RWPE1 (cell line): Measurements from ENCODE around the gene DISC1.

Source experiments
- CTCF ChIA-PET: fragments of 350-600 bp; sonication (Branson Sonifier 250); formaldehyde crosslinking; extraction: SDS; loops from one replicate; lab custom pipeline; 2021; lab: Yijun Ruan, JAX
- POLR2A ChIA-PET: fragments of 400-600 bp; formaldehyde crosslinking; extraction: SDS; loops from one replicate; lab custom pipeline; 2020; ENCODE audit warnings: antibody characterized with exemption; ENCODE audit not compliant: low non-redundant PET; lab: Yijun Ruan, JAX
- DNase-seq: peaks from one replicate; pipeline ENCODE4 v3.0.0; 2012; ENCODE audit warnings: low spot score
- H3K27ac ChIP-seq: fragments of 450-650 bp; 2 replicates; pipeline ENCODE4 v1.5.1; 2017
- CTCF ChIP-seq: fragments of 450-650 bp; conservative IDR thresholded peaks from 2 replicates; pipeline ENCODE4 v1.5.1; 2017; ENCODE audit warnings: low read depth, mild to moderate bottlenecking

DISC1 gene

GRCh38 chr1:232057896-232058274 is 431.3 kb downstream of the DISC1 start:
- DNase-seq: no peak
- H3K27ac ChIP-seq: no peak overlapping the region
- ChIA-PET POLR2A (no interaction called here), CTCF (interaction anchor here (0.9 to 1.9 kb wide), 2 partner anchors 11 to 125 kb away, joined by 3 to 5 read pairs; no protein-coding TSS in a partner anchor)
- TF ChIP-seq CTCF: no peak

GRCh38 chr1:232059726-232060374 is 433.3 kb downstream of the DISC1 start:
- no peak for DNase-seq
- ChIA-PET POLR2A (no interaction called here), CTCF (interaction anchor here (0.6 to 1.9 kb wide), 2 partner anchors 13 to 206 kb away, joined by 3 to 5 read pairs; no protein-coding TSS in a partner anchor)
- no peak for TF ChIP-seq CTCF
- no peak overlapping the region for H3K27ac ChIP-seq

- CTCF ChIA-PET: no interaction called here
- POLR2A ChIA-PET: no interaction called here
- DNase-seq: no peak
- TF ChIP-seq CTCF: no peak
- H3K27ac ChIP-seq: no peak overlapping the region
Observed at GRCh38 chr1:232062967-232063366, 436.4 kb downstream of the DISC1 start.

- TF ChIP-seq CTCF: no peak
- no peak for DNase-seq
- H3K27ac ChIP-seq: no peak overlapping the region
- ChIA-PET CTCF (interaction anchor here (0.6 to 0.8 kb wide), 2 partner anchors 232 to 528 kb away, joined by 3 to 4 read pairs; no protein-coding TSS in a partner anchor), POLR2A (no interaction called here)
Observed at GRCh38 chr1:232066521-232066920, 439.9 kb downstream of the DISC1 start.

GRCh38 chr1:232074265-232074664 is 447.7 kb downstream of the DISC1 start:
- POLR2A ChIA-PET: no interaction called here
- no peak for DNase-seq
- no peak overlapping the region for H3K27ac ChIP-seq
- CTCF ChIA-PET: no interaction called here
- TF ChIP-seq CTCF: no peak

- CTCF ChIA-PET: no interaction called here
Observed at GRCh38 chr1:232077809-232078208, 451.2 kb downstream of the DISC1 start.

More at GRCh38 chr1:232077809-232078208, 451.2 kb downstream of the DISC1 start:
- no peak for DNase-seq
- H3K27ac ChIP-seq: no peak overlapping the region
- POLR2A ChIA-PET: no interaction called here
- TF ChIP-seq CTCF: no peak
